NCI-H526 treated with DMSO at 0.1 percent for 48 hours (cell line): Measurements from ENCODE around the gene COMMD10.
A peak's percentile ranks its signal among the peaks of the same experiment; 100 is the strongest.

Experiments used
- DNase-seq: peaks from one replicate; lab custom pipeline; 2025; lab: John Stamatoyannopoulos, UW

Gene COMMD10

GRCh38 chr5:116216246-116216645 lies 131.4 kb downstream of the COMMD10 start:
- DNase-seq: no peak

GRCh38 chr5:116225281-116225922 lies 140.6 kb downstream of the COMMD10 start:
- no peak for DNase-seq

DNA sequence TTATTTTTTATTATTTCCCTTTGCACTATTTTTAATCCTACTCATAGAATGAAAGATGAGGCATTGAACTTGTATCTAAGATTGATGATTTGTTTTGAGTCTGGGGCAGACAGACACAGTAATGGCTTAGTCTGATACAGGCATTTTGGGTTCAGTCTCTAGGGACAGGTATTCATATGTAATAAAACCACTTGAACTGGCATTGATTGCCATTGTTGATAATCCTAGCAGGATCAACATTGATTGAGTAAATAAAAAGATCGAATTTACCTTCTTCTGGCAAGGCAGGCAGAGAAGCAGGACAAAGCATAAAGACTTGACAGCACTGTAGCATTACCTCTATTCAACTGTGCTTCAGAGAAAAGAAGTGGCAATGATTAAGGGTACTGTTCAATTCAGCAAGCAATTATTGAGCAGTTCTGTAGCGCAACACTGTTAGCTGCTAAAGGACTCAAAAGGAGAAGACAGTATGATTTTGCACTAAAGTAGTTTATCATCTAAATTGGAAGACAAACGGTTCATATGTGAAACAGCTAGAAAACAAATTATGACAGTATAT lies 144.4 kb downstream of the COMMD10 start:
- DNase-seq: no peak

DNA sequence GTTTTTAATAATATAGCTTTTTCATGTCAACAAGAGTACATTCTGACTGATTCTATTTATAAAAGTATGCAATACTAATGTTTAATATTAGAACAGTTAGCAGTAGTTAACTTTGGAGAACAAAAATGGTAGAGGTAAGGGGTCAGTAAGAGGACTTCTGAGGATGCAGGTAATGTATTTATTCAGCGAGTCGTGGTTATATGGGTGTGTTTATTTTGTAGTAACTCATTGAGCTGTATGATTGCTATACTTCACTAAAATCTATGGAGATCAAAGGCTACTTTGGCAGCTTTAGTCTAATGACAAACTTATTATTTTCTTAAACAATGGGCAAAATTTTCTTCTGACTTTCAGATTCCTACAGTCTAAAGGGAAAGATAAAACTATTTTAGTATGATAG lies 146.5 kb downstream of the COMMD10 start:
- no peak for DNase-seq

DNA sequence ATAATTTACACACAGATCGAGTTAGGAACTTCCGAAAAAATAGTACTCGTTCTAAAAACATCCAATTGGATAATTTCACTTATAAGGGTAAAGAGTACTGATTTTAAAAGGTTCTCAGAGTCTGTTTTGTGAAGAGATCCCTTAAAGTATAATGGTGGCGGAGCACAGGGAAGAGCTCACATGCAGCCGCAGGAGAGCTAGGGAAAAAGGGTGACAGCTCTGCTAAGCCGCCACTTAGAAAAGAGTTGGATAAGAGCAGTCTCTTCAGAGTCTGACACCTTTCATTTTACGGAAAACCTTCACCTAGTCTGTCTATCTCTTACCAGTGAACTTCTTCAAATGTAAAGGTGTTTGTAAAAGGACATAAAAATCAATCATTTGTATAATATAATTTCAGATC lies 149.9 kb downstream of the COMMD10 start:
- DNase-seq: no peak

- no peak for DNase-seq
Observed at GRCh38 chr5:116237917-116238500, 153.2 kb downstream of the COMMD10 start.

DNA sequence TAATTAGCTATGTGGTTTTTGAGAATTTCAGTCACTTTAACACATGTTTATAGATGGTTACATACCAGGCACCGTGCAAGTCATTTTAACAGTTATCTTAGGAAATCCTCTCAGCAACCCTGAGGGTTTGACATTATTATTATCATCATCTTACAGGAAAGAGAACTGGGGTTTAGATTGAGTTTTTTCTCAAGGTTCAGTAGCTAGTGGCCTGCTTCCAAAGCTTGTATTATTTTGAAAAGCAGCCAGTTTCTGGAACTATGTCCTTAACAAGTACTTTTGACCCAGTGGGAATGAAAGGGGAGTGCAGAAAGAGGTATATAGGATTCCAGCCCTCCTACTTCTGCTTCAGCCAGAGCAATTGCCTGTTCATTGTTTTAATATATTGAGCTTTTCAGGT lies 157.5 kb downstream of the COMMD10 start:
- no peak for DNase-seq

DNA sequence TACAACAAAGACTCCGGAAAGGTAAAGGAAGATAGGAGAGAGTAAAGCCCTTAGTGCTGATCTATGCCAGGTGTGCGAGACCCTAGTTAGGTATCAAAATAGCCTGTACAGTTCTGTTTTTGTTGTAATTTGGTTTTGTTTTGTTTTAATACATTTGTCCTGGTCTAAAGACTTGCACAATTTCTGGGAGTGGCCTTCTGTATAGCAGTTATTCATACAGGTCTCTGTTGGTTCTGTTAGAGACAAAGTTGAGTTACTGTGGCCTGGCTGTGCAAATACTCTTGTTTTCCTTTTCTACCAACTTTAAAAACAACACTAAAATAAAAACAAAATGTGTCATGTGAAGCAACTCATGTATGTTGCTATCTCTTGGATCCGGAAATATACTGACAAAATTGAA lies 163.6 kb downstream of the COMMD10 start:
- DNase-seq: no peak

DNA sequence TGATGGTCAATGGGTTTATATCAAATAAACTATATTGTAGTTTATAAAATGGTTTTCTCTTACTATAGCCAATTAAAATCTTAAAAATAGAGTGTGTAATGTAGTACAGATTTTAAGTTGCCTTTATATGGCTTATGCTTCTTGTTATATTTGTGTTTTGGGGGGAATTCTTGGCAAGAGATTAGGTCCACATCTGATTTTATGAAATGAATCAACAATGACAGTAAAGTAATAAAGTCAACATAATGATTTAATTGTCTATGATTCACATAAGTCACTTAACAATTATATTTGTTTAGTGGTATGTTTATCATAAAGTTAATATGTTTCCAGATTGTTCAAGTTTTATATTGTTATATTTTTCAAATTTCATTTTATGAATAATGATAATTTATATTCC lies 164.8 kb downstream of the COMMD10 start:
- DNase-seq: no peak

GRCh38 chr5:116256717-116257116 lies 171.9 kb downstream of the COMMD10 start:
- DNase-seq: no peak

- DNase-seq: no peak
Observed at GRCh38 chr5:116265471-116265870, 180.6 kb downstream of the COMMD10 start.

GRCh38 chr5:116271446-116272025 lies 186.7 kb downstream of the COMMD10 start:
- DNase-seq: no peak

DNA sequence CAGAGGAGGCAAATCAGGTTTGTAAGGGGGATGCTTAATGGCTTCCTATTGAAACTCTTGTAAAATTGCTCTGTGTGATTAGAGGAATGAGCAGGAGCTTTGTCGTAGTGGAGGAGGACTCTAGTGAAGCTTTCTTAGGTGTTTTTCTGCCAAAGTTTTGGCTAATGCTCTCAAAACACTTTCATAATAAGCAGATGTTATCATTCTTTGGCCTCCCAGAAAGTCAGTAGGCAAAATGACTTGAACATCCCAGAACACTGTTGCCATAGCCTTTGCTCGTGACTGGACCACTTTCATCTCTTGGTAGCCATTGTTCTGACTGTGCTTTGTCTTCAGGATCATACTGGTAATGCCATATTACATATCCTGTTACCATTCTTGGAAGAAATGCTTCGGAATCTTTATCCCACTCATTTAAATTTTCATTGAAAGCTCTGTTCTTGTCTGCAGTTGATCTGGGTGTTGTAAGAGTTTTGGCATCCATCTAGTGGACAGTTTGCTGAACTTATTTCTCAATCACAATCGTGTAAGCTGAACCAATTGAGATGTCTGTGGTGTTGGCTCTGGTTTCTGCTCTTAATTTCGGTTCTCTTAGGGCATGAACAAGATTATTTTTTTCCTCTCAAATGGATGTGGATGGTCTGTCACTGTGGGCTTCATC lies 187.6 kb downstream of the COMMD10 start:
- DNase-seq: no peak

- DNase-seq: peak; percentile 33
Observed at GRCh38 chr5:116273448-116274242, 188.8 kb downstream of the COMMD10 start.

DNA sequence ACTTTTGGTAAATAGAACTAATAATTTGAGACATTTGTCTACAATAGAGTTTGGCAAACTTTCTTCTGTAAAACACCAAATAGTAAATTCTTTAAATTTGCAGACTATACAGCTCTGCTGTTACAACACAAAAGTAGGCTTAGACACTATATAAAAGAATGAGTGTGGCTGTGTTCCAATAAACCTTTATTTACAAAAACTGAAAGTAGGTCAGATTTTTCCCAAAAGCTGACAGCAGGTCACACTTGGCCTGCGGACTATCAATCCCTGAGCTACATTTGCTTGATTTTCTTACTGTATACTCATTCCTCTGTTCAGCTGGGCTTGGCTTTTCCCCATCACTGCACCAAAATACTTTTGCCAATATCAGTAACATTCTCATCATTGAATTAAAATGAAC lies 189.4 kb downstream of the COMMD10 start:
- DNase-seq: no peak

- DNase-seq: no peak
Observed at GRCh38 chr5:116275282-116275681, 190.5 kb downstream of the COMMD10 start.

DNA sequence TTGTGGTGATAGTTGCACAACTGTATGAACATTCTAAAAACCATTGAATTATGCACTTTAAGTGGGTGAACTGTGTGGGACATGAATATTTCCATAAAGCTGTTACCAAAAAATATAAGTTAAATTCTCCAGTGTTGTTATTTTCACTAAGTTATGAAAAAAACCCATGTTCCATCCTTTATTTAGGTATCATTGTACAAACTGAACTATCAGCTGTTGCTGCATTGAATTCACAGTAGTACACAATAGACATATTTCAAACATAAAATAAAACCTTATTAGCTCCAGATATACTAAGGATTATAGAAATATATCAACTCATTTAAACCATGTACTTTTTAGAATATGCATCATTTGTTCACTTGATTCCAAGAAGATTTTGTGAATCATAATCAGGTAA lies 192.1 kb downstream of the COMMD10 start:
- no peak for DNase-seq

GRCh38 chr5:116280149-116280803 lies 195.5 kb downstream of the COMMD10 start:
- DNase-seq: no peak

- DNase-seq: no peak
Observed at GRCh38 chr5:116281309-116281708, 196.5 kb downstream of the COMMD10 start.

- no peak for DNase-seq
Observed at GRCh38 chr5:116288524-116288923, 203.7 kb downstream of the COMMD10 start.

GRCh38 chr5:116289276-116289675 lies 204.5 kb downstream of the COMMD10 start:
- DNase-seq: no peak

- no peak for DNase-seq
Observed at GRCh38 chr5:116291271-116291670, 206.4 kb downstream of the COMMD10 start.
